Stimulated activated CD8-positive, alpha-beta memory T cell treated with anti-CD3 and anti-CD28 coated beads, Interleukin-2, amount 100 ng/mL, for 1 hour (primary cell): Measurements from ENCODE around the gene QTRT2.

ENCODE experiments used
- DNase-seq, 2 donors: peaks; one replicate each; pipeline ENCODE4 v3.0.0-alpha.2; 2020; ENCODE audit warnings: low read depth in 2 of 2

Gene QTRT2

DNA sequence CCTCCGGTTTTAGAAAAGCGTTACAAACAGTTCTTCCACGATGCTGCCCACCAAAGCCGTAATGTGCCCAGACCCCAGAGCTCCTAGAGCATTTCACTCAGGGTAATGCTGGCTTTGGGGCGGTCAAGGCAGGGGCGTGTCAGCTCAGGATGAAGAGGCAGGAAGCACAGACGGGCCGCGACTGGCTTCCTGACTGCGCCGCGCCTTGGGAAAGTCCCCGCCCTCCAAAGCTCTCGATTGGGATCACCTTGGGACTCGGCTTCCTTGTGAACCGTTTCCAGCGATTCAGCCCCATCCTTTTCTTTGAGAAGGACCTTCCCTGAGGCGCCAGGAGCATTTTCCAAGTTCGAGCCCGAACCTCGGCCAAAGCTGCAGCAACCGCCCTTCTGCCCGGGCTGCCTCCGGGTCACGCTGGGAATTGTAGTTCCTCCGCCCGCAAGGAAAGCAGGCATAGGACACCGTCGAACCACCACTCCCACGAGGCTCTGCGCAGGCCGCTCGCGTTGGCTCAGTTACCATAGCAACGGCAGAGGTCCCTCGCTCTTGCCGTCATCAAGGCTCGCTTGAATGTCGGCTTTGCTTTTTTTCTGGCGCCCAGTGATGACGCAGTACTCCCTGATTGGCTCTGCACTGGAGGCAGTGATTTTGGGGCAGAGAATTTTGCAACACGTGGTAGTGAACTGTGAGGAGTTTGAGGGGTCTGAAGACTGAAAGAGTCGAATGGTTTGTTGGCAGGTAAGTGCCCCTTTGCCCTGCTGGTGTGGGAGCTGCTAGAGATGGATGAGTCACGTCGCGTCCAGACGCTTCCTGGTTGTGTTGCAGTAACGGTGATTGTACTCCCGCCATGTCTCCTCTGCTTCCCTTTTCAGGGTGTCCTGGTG is at the start of gene QTRT2, which contains the start of gene CCDC191:
QTRT2 (plus strand) TSS at position 608 of the 881 bp plus-strand sequence. CDS start 8,521 bp downstream, outside the sequence.
CCDC191 (minus strand) TSS at position 397 of the 881 bp plus-strand sequence; CDS start at position 337, 60 bp downstream.
- peak; percentile 97 for DNase-seq

DNA sequence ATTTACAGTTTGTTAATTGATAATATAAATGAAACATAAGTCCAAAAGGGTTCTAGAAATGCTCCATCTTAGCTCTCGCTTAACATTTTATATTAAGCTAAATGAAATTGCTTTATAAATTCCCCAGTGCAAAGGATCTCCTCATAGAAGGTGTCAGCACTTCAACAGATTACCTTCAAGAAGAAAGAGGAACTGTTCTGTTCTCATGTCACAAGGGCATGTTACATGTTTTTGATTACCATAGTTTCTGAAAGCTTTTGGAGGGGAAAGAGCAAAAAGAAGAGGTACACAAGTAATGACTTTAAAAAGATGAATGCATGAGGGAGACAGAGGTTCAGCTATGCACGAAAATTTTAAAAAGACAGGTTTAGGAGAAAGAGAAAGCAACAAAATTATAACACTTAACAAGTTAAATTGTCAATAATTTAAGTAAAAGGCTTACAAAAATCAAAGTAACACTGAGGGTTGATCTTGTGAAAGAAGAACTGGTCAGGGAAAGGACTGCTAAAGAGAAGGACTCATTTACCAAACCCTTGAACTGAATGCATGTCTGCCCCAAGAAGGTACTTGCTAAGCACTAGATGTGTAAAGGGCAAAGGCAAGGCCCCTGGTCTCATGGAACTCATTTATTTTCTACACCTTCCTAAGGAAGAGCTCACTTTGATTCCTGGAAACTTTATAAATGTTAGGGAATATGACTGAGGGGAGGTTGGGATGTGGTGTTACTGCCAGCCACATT is 45.3 kb upstream of the QTRT2 start:
- no peak for DNase-seq

DNA sequence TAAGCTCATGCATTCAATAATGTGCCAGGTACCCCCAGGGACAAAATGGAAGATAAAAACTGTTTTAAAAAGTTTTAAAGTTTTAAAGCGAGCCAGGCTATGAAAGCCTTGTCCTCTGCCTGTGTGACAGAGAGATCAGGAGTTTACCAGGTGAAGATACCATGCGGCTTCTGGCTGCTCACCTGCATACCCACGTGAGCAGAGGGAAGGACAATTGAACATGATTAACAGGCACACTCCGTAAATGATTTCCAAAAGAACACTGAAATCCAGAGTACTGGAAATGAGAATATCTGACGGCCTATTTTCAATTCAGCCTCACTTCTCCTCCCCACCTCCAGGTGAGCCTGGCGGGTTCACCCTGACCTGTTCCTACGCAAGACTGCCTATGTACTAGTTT is 42.3 kb upstream of the QTRT2 start:
- DNase-seq, result no peak

DNA sequence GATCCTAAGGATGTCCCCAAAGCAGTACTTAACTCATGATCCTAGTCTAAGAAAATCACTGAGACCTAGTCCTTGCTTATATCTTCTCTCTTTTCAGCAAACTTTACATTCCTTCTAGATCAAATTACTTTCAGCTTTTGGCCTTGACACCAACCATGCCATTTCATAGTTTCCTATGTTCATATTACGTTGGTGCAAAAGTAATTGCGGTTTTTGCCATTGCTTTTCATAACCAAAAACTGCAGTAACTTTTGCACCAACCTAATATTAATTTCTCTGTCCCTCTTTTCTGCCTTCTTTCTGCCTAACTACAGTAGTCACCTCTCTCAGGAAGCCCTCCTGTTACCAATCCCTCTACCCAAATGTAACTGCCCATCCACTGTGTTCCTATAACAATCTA is 37.1 kb upstream of the QTRT2 start:
- no peak for DNase-seq

DNA sequence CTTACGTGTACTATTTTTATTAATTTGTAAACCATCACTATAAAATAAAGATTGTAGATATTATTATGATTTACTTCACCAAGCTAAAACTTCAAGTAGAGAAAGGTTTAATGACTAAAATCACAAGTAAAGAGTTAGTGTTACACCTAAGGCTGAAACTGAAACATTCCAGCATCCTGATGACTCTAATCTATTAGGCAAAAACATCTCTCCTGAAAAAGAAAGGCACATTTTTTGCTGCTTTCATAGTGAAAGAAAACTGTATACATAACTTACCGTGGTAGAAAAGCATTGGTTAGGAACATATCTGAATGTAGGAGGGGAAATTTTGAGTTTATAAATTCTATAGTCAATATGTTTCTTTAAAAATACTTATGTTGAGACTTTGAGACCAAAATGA is 35.6 kb upstream of the QTRT2 start:
- no peak for DNase-seq

DNA sequence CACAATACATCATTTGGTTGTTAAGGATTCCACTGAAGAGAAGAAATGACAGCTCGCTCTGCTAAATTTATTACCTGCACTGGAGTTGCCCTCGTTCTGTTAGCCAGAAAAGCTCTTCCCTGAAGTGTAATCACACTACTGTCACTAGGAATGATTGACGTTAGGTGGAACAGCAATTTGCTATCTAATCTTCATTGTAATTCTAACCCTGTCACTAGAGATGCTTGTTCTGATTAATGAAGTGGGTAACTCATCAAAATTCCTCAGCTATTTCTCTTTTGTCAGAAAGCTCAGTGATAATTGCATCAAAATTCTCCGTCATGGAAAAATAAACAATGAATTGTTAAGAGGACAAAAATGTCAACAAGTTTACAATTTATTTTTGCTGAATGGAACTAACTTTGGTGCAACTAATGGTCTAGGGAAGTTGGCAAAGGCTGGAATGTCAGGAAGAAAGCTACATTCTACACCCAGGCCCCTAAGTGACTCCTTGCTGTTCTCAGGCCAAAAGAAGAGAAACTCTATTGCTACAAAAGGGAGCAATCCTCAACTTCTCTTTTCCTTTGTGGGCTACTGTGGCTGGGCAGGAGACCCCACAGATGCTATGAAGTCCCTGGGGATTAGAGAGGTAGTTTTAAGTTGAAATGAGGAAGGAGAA is 34.3 kb upstream of the QTRT2 start:
- no peak for DNase-seq

DNA sequence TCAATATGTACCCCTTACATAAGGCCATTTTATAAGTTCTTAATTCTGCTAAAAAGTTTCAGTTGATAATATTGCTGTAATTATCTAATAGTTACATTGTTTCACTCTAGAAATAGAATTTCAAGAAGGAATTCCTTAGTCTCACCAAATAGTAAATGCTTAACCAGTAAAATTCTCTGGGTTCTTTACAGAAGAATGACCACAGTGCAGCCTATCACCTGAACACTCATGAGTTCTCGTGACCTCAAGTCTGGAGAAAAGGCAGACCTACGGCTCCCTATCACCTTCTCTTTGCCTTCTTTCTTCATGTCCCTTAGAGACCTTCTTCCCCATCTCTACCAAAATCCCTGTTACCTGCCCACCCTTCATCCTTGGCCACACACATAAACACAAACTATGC is 31.1 kb upstream of the QTRT2 start:
- no peak for DNase-seq

DNA sequence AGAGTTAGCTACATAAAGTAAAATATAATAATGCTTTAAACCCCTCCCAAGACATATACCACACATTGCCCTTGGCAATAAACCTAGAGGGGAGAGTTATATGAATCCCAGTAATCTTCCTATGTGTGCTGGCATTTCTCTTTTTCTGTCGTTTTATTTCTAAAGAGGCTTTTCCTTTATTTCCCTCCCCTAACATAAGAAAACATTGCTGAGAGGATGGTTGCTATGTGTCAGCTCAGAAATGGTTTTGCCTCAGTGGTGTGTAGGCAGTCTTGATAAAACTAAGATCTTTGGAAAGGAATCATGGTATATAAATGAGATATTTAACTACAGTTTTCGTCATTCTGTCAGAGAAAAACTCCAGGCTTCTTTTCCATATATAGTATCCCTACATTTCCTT is 30.2 kb upstream of the QTRT2 start:
- DNase-seq, result no peak

DNA sequence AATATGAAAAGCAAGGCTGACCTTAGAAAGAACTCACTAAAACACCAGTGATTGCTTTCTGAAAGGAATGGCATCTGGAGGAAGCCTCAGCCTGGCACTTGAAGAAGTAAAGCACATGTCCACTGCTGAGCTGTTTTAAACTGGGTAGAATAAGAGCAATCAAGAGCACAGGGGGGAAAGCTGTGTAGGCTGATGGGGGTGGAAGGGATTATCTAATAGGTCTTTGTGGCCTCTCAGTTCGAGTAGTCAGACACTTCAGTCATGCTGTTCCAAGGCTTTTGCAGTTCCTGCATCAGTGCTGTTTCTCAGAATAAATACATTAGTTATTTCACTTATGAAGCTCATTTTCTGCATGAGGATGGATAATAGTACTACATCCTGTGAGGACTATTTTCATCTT is 22.8 kb upstream of the QTRT2 start:
- no peak for DNase-seq

DNA sequence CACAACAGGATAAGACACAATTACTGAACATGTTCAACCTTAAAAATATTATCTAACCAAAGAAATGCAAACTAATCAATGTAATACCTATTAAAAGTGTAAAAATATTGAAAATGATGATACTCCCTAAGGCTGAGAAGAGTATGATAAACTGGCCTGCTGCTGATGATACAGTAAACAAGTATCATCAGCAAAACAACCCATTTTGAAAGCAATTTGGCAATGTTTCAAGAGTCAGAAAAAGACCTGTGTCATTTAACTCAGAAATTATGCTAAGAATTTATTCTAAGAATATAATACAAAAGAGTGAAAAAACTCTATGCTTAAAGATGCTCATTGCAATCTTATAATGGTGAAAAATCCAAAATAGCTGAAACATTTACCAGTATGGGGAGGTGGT is 22.3 kb upstream of the QTRT2 start:
- no peak for DNase-seq

DNA sequence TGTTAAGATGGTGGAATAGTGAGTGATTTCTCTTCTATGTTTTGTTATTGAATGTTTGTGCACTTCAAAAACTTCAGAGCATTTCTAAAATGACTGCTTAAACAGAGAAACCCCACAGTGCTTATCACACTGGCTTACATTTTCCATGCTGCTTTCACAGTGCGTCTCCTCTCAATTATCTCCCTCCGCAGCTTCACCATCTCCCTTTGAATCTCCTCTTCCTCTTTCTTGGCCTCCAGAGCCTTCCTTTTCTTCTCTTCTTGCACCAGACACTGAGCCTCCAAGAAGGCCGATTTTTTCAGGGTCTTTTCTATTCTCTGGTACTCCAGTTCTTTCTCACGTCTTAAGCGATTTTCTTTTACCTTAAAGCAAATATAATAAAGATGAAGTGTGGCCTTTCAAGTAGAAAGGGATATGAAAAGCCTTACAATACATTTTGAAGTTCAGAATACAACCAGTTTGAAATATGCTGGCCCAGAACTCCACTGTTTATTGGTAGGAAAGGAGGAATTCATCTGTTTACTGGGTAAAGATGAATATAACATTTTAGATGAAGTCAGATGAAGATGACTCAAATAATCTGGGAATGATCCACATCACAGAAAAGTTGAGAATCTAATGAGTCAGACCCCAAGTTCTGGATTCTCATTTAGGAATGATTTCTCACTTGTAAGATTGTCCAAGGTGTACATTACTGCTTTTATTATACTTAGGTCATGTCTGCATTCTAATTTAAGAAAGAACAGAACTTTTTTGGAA is 21.6 kb upstream of the QTRT2 start:
- no peak for DNase-seq

DNA sequence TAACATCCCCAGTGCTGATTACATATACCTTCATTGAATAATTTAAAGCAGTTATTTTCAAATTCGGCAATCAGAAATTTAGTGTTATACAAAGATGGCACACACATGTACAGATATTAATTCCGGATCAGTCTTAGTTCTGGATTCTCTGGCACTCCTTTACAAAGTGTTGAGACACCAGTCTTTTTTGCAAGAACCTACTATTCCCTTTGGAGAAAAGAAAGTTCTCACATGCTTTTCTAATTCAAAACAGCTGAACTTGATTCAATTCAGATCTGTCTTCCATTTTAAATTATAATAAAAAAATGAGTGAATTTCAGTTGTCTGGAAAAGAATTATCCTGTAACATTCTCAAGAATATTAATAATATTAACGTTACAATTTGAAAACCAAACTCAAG is 20.6 kb upstream of the QTRT2 start:
- no peak for DNase-seq

DNA sequence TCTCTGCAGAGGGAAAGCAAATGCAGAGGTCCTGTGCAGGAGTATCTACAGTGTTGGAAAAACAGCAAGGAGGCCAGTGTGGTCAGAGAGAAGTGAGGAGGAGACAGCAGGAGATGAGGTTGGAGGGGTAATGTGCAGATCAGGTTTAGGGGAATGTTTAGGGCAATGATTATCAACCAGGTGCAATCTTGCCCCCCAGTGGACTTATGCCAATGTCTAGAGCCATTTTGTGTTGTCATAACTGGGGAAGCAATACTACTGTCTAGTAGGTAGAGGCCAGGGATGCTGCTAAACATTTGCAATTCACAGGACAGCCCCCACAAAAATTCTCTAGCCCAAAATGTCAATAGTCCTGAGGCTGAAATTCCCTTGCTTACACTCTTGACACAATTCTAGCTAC is 13.3 kb upstream of the QTRT2 start:
- no peak for DNase-seq

DNA sequence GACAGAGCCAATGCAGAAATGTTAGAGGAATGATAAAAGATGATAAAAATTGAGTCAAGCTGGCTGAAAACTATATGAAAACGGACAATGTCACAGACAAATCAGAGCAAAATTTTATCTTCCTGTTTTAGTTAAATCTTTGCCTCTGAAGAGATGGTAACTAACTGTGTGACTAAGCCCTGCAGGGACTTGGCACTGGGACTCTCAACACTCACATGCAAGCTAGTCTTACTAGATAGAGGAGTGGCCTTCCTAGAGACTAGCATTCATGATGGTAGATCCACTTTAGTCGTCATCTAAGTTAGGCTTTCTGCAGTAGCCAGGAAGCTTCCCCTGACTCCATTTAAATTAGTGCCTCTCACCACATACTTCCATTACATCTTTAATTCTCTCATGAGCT is 4.3 kb upstream of the QTRT2 start:
- no peak for DNase-seq

DNA sequence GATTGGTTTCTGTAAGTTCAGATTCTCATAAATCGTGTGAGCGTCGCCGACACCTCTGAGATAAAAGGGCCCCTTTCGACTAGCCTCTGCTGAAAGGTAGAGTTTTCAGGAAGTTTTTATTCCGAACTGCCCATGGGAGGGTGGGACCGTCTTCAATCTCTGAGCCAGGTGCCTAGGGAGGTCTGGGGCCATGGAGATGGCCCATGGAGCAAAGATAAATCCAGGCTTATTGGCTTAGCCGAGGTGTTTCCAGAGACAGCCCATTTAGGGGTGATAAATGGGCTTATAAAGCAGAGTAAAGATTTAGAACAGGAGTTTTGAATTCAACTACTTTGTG is 442 bp downstream of the QTRT2 start:
- no peak for DNase-seq

DNA sequence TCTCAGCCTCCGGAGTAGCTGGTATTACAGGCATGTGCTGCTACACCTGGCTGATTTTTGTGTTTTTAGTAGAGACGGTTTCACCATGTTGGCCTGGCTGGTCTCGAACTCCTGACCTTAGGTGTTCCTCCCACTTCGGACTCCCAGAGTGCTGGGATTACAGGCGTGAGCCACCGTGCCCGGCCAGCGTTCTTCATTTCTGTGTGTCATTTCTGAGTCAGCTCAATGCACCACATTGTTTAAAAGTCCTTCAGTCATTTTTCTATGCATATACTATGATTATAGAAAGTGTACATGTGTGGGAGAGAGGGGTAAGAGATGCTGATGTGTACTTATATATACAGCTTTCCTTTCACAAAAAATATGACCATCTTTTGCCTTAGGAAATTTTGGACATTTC is 2.1 kb downstream of the QTRT2 start:
- no peak for DNase-seq

DNA sequence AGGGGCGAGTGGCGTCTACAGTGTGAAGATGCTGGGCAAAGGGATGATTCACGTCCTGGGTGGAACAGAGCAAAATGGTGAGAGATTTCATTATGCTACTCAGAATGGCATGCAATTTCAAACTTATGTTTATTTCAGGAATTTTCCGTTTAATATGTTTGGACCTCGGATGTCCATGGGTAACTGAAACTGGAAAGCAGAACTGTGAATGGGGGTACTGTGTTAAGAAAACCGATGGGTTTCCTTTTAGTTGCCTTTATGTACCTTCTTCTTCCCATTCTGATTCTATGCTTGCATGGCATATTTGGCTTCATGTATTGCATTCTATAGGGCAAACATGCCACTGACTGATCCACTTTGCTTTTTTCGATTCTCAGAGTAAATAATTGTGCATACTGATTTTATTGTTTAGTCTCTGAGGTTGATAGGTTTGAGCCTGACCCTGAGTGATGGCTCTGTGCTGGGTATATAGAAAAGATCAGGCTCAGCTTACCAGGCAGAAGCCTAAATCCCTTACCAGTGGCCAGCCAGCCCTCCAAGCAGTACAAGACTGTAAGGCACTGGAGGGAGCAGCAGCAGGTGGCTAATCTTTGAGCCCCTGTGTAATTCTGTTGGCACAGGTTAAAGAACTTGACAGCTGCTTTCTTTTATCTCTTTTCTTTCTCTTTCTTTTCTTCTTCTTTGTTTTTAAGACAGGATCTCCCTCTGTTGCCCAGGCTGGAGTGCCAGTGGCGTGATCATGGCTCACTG is 4.5 kb downstream of the QTRT2 start:
- DNase-seq, result no peak

DNA sequence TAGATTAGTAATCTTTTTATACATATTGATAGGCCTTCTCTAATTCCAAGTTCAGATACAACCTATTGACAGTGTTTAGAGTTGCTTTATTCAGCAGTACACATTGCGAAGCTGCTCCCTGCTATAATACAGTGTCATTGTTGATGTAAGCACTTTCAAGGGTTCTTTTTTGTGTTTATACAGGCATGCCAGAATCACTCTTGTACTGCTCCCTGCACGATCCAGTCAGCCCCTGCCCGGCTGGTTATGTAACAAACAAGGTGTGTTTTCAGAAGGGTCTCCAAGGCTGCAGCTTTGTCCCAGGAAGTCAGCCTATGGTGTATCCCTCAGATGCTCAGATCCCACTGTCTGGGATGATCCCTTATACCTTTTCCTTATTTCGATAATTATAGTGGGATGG is 11.3 kb downstream of the QTRT2 start:
- DNase-seq, result no peak

DNA sequence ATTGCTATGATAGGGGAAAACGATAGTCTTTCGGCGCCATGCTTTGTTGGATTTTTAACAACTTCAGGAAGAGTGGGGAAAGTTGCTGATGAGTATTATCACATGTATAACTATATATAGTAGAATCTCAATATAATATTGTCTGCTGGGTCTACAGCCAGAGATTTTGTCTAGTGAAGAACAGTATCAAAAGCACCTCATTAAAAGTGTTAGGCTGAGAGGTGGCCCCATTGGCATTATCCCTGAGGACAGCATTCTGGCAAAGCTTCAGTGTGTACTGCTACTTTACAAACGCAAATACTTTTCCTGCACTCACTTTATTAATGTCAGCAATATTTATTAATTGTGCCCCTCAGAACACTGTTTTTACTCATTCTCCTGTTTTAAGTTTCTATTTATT is 11.8 kb downstream of the QTRT2 start:
- DNase-seq, result no peak

DNA sequence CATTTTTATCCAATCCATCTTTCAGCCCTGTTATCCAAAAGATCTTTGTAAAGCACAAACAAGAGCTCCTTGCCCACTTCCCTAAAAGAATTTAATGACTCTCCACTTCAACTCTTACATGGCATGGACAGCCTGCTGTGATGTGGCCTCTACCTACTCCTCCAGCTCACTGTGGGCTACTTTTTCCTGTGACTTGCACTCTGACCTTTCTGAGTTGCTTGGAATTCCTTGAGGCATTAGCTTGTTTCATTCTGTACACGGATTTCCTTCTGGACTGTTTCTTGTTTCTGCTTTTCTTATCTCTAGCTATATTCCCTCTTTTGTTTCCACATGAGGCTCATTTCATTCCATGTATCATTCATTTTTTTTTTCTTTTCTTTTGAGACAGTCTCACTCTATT is 15.2 kb downstream of the QTRT2 start:
- no peak for DNase-seq

DNA sequence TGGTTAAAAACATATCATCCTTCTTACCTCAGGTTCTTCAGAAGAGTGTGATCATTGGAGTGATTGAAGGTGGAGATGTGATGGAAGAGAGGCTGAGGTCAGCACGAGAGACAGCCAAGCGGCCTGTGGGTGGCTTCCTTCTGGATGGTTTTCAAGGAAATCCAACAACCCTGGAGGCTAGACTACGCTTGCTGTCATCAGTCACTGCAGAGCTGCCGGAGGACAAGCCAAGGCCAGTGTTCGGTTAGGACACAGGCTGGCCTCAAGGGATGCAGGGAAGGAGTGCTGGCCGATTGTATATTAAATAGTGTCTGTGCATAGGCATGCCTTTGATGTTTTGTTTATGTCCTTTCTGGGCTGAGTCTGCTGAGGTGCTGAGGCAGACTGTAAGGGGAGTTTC is 20.2 kb downstream of the QTRT2 start:
- no peak for DNase-seq
